GM12878 (cell line): ENCODE measurements around the gene GIMD1. TPM values are rescaled to one million over a fixed set of nuclear protein-coding genes. Genes with fewer than 3 reads are reported as not detected.

Experiments
- ATAC-seq: fragments of 200-7000 bp; cut with Tn5 transposase; 3 replicates; pipeline ENCODE4 v1.9.1; 2020; ENCODE audit warnings: mild to moderate bottlenecking, moderate library complexity
- BruUV-seq: library from RNA; stranded (reverse); fragments of 400-500 nt; replicated peaks from 2 replicates; lab custom pipeline; 2021; lab: Mats Ljungman, UMichigan
- CTCF ChIA-PET: fragments of 300-600 bp; sonication (Branson Sonifier 250); formaldehyde crosslinking; extraction: SDS; loops from one replicate; lab custom pipeline; 2021; ENCODE audit warnings: inconsistent platforms; lab: Yijun Ruan, JAX
- POLR2A ChIA-PET: fragments of 350-600 bp; formaldehyde crosslinking; extraction: SDS; loops from one replicate; lab custom pipeline; 2021; ENCODE audit warnings: inconsistent platforms; lab: Charles Lee
- RAD21 ChIA-PET: fragments of 300-600 bp; sonication (Branson Sonifier 250); formaldehyde crosslinking; loops from one replicate; lab custom pipeline; 2023; ENCODE audit warnings: antibody characterized with exemption; ENCODE audit not compliant: unreplicated experiment; lab: Charles Lee
- SMC1A ChIA-PET: fragments of 300-600 bp; sonication (Branson Sonifier 250); formaldehyde crosslinking; loops from one replicate; lab custom pipeline; 2023; ENCODE audit not compliant: unreplicated experiment, uncharacterized antibody; lab: Charles Lee
- DNase-seq: peaks from one replicate; pipeline ENCODE4 v3.0.0-alpha.2; 2011; ENCODE audit warnings: low read depth, low spot score
- FAIRE-seq: peaks from 3 replicates; lab custom pipeline; 2011; peaks lifted over from hg19 to GRCh38; lab: Jason Lieb, UNC
- H2AFZ ChIP-seq: 2 replicates; pipeline ENCODE4 v1.6.0; 2011; ENCODE audit warnings: low read depth, low read length, control low read depth; ENCODE audit not compliant: control insufficient read depth
- H3K27ac ChIP-seq: 2 replicates; pipeline ENCODE4 v1.5.1; 2011; ENCODE audit warnings: control low read depth; ENCODE audit not compliant: control insufficient read depth, insufficient read depth
- H3K27me3 ChIP-seq, 2 experiments: replicated peaks in 1 of 2; 2 replicates each; pipeline versions ENCODE4 v1.6.0 to v1.6.1; 2011; ENCODE audit warnings: low read length in 1 of 2; ENCODE audit not compliant: control insufficient read depth in 2 of 2, insufficient read depth in 2 of 2
- H3K36me3 ChIP-seq, 2 experiments: 2 replicates each; pipeline ENCODE4 v1.5.1; 2011; ENCODE audit warnings: low read length in 1 of 2; ENCODE audit not compliant: control insufficient read depth in 2 of 2, insufficient read depth in 2 of 2
- H3K4me1 ChIP-seq: 2 replicates; pipeline ENCODE4 v1.6.1; 2011; ENCODE audit warnings: mild to moderate bottlenecking, low read length, moderate library complexity, mixed read lengths; ENCODE audit not compliant: control insufficient read depth, insufficient read depth
- H3K4me2 ChIP-seq: 2 replicates; pipeline ENCODE4 v1.6.0; 2011; ENCODE audit warnings: control low read depth; ENCODE audit not compliant: control insufficient read depth, insufficient read depth
- H3K4me3 ChIP-seq: fragments of 200-600 bp; sonication (generic); 2 replicates; pipeline ENCODE4 v1.5.1; 2016
- H3K79me2 ChIP-seq: 2 replicates; pipeline ENCODE4 v1.6.0; 2011; ENCODE audit warnings: low read length; ENCODE audit not compliant: control insufficient read depth, insufficient read depth
- H3K9ac ChIP-seq: 2 replicates; pipeline ENCODE4 v1.8.0; 2011; ENCODE audit warnings: low read length, control low read depth, mixed read lengths; ENCODE audit not compliant: control insufficient read depth, insufficient read depth
- H3K9me3 ChIP-seq: replicated peaks from 3 replicates; pipeline ENCODE4 v1.5.1; 2011; ENCODE audit warnings: mild to moderate bottlenecking, low read length; ENCODE audit not compliant: control insufficient read depth, insufficient read depth
- H4K20me1 ChIP-seq: 2 replicates; pipeline ENCODE4 v1.6.0; 2011; ENCODE audit not compliant: control insufficient read depth, insufficient read depth
- ATF3 ChIP-seq: IDR thresholded peaks from 2 replicates; pipeline ENCODE4 v1.6.1; 2011; ENCODE audit warnings: low read depth, mild to moderate bottlenecking, low read length, moderate library complexity, borderline replicate concordance; ENCODE audit errors: extremely low read depth
- CBFB ChIP-seq: IDR thresholded peaks from 2 replicates; pipeline ENCODE4 v1.6.1; 2016; ENCODE audit warnings: antibody characterized with exemption, low read depth
- CEBPZ ChIP-seq: fragments of 150-350 bp; IDR thresholded peaks from 2 replicates; pipeline ENCODE4 v1.6.1; 2016; ENCODE audit warnings: low read depth, low read length
- EP300 ChIP-seq, 2 experiments: fragments of 150-350 bp in 1 of 2; IDR thresholded peaks; 2 replicates each; pipeline ENCODE4 v1.6.1; 2011 to 2012; ENCODE audit warnings: low read depth in 2 of 2, low read length in 2 of 2, borderline replicate concordance in 1 of 2, improper control_type of control experiment in 1 of 2, inconsistent platforms in 1 of 2; ENCODE audit not compliant: control insufficient read depth in 1 of 2
- MEF2A ChIP-seq: IDR thresholded peaks from 2 replicates; pipeline ENCODE4 v1.6.1; 2011; ENCODE audit warnings: low read depth, mild to moderate bottlenecking, low read length, moderate library complexity; ENCODE audit not compliant: insufficient read depth
- MTA3 ChIP-seq: IDR thresholded peaks from 2 replicates; pipeline ENCODE4 v1.6.1; 2012; ENCODE audit warnings: low read length, inconsistent platforms, borderline replicate concordance
- MYB ChIP-seq: fragments of 150-350 bp; IDR thresholded peaks from 2 replicates; pipeline ENCODE4 v1.6.1; 2014; ENCODE audit warnings: mild to moderate bottlenecking, low read depth, low read length, borderline replicate concordance
- POLR2A ChIP-seq: IDR thresholded peaks from 2 replicates; pipeline ENCODE4 v1.6.1; 2011; ENCODE audit warnings: low read depth, mild to moderate bottlenecking, low read length
- POLR2AphosphoS5 ChIP-seq: IDR thresholded peaks from 2 replicates; pipeline ENCODE4 v1.6.1; 2011; ENCODE audit warnings: mild to moderate bottlenecking, low read length, inconsistent platforms
- TCF12 ChIP-seq: IDR thresholded peaks from 2 replicates; pipeline ENCODE4 v1.6.1; 2011; ENCODE audit warnings: low read depth, mild to moderate bottlenecking, low read length
- USF1 ChIP-seq: IDR thresholded peaks from 2 replicates; pipeline ENCODE4 v1.6.1; 2011; ENCODE audit warnings: borderline replicate concordance, low read depth, mild to moderate bottlenecking, moderate library complexity, mixed read lengths, low read length; ENCODE audit not compliant: insufficient read depth; ENCODE audit errors: extremely low read length
- WGBS: methylation state at CpG from one replicate; pipeline ENCODE4 v1.1.6; 2016; ENCODE audit warnings: low lambda C conversion rate; ENCODE audit not compliant: insufficient replicate concordance, insufficient coverage; ENCODE audit errors: missing lambda C conversion rate; 5-methylcytosine and 5-hydroxymethylcytosine counted together
- in situ Hi-C: fragments of 300-500 bp; cut with MboI; formaldehyde crosslinking; loops from 9 replicates; pipeline ENCODE4 v1.14.3; 2018; ENCODE audit warnings: mixed read lengths
- intact Hi-C: fragments of 100-400 bp; cut with micrococcal nuclease; formaldehyde crosslinking; loops from one replicate; pipeline ENCODE4 v1.14.2; 2022; ENCODE audit not compliant: unreplicated experiment
- polyA plus RNA-seq, 11 experiments: library from polyadenylated mRNA; depleted of rRNA in 4 of 11; unstranded in 6 of 11; stranded (reverse) in 5 of 11; fragments of >200 nt; fragmentation: Nextera tagmentation in 4 of 11; fragmentation: Illumina TruSeq in 1 of 11; extraction: Ambion mirVana in 4 of 11; extraction: Trizol in 1 of 11; gene quantifications; 1 replicate in 1 of 11; 2 replicates in 10 of 11; pipeline versions ENCODE4 v1.2.1 to v1.2.3, GENCODE V29; 2011 to 2016; ENCODE audit warnings: inconsistent platforms in 2 of 11, missing spikeins in 2 of 11, low read depth in 1 of 11
- total RNA-seq, 4 experiments: library from RNA; depleted of rRNA in 3 of 4; stranded (reverse); fragments of >200 nt in 3 of 4; fragmentation: Illumina TruSeq in 1 of 4; extraction: Trizol in 1 of 4; gene quantifications; 2 replicates each; pipeline versions ENCODE4 v1.2.1 to v1.2.3, GENCODE V29; 2013 to 2021

Gene GIMD1
- total and polyA plus RNA-seq, 10 of the 15 experiments (the other 5 are each of a cell fraction or from before 2014, with no cell fraction given) = 0.14 TPM; not detected in 9

- ChIA-PET CTCF (interaction anchor here (0.8 to 2.1 kb wide), 5 partner anchors 12 to 77 kb away, joined by 3 to 6 read pairs (median 4); no protein-coding TSS in a partner anchor), RAD21 (interaction anchor here (0.8 kb wide), 1 partner anchor 12 kb away, joined by 4 read pairs; no protein-coding TSS in a partner anchor), SMC1A (interaction anchor here (0.8 to 1.4 kb wide), 4 partner anchors 13 to 146 kb away, joined by 3 read pairs; no protein-coding TSS in a partner anchor), POLR2A (interaction anchor here (0.9 to 1.7 kb wide), 5 partner anchors 10 to 1405 kb away, joined by 3 to 6 read pairs (median 3); no protein-coding TSS in a partner anchor)
- peak overlapping the region; percentile 99 for H3K9ac ChIP-seq
- peak overlapping the region; percentile 100 for H2AFZ ChIP-seq
- DNase-seq = no peak
- no peaks in the 10 kb centered on the region for H3K4me1 ChIP-seq
- in situ Hi-C loops (no loop called here), intact Hi-C loops (no loop called here)
- H3K27ac ChIP-seq = peak overlapping the region; percentile 100
- peaks cover 87% of the 10 kb centered on the region for H3K79me2 ChIP-seq
- FAIRE-seq = no peak
- H3K9me3 ChIP-seq = no peaks in the 10 kb centered on the region; the same call in 1 of the 3 replicates
- TSS peak; percentile 94 for BruUV-seq
- peak overlapping the region; percentile 83 for H3K4me3 ChIP-seq
- ATAC-seq = peak; percentile 47
- no peak for TF ChIP-seq EP300 (IDR thresholded peaks at IDR 0.05; ENCODE audit: borderline replicate concordance in 1 of 2, control insufficient read depth in 1 of 2, low read depth in 2 of 2, low read length in 2 of 2)
- 0 out of 2 replicates have a peak, but pooled peaks have one; percentile 6 for TF ChIP-seq MTA3
- TF ChIP-seq POLR2AphosphoS5 = peak; percentile 1; the same call in 1 of the 2 replicates
- no peaks in the 10 kb centered on the region; a peak in 1 of 4 replicates for H3K36me3 ChIP-seq
- WGBS = under 1% methylated on average over 13 of the region's 13 CpGs
- no peaks in the 10 kb centered on the region for H3K27me3 ChIP-seq
- no peaks in the 10 kb centered on the region for H4K20me1 ChIP-seq
- peak overlapping the region; percentile 44 for H3K4me2 ChIP-seq
Measured at GRCh38 chr4:106315476-106315967, 53.1 kb downstream of the GIMD1 start.

- SMC1A ChIA-PET = interaction anchor here (1.0 to 1.4 kb wide), 3 partner anchors 18 to 146 kb away, joined by 3 read pairs; no protein-coding TSS in a partner anchor
- H3K79me2 ChIP-seq = peaks cover 85% of the 10 kb centered on the region
- in situ Hi-C loops = no loop called here
- TF ChIP-seq POLR2A (no peak), USF1 (no peak), CEBPZ (no peak), CBFB (no peak), ATF3 (no peak), MYB (no peak), TCF12 (no peak), MEF2A (no peak)
Measured at GRCh38 chr4:106314960-106315359, 53.6 kb downstream of the GIMD1 start.

More at GRCh38 chr4:106314960-106315359, 53.6 kb downstream of the GIMD1 start:
- DNase-seq (no peak), FAIRE-seq (no peak), ATAC-seq (no peak)
- H4K20me1 ChIP-seq = no peaks in the 10 kb centered on the region
- no peaks in the 10 kb centered on the region for H3K9me3 ChIP-seq
- CTCF ChIA-PET = interaction anchor here (1.0 to 2.1 kb wide), 3 partner anchors 12 to 77 kb away, joined by 3 to 6 read pairs (median 4); no protein-coding TSS in a partner anchor
- 22% methylated on average over 6 of the region's 6 CpGs for WGBS
- POLR2A ChIA-PET = interaction anchor here (1.5 kb wide), 1 partner anchor 13 kb away, joined by 6 read pairs; no protein-coding TSS in a partner anchor
- intact Hi-C loops = no loop called here
- RAD21 ChIA-PET = no interaction called here
- no peaks in the 10 kb centered on the region for H3K4me1 ChIP-seq
- peak overlapping the region; percentile 70 for H3K4me2 ChIP-seq
- no peaks in the 10 kb centered on the region for H3K36me3 ChIP-seq
- no peaks in the 10 kb centered on the region for H3K27me3 ChIP-seq
- H3K4me3 ChIP-seq = peak overlapping the region; percentile 83
- peak overlapping the region; percentile 99 for H3K9ac ChIP-seq
- no peak overlapping the region for H2AFZ ChIP-seq
- BruUV-seq = no TSS peak
- peak overlapping the region; percentile 100 for H3K27ac ChIP-seq
